Right lobe of liver (tissue), 6 donors: ENCODE data around the gene ZXDC. TPM values are rescaled to one million over a fixed set of nuclear protein-coding genes. Genes with fewer than 3 reads are reported as not detected.

Source experiments
- ATAC-seq, 4 donors: fragments of 200-7000 bp; cut with Tn5 transposase; one replicate each; pipeline ENCODE4 v1.9.1; 2020; ENCODE audit warnings: mild to moderate bottlenecking in 4 of 4, moderate library complexity in 4 of 4
- DNase-seq, 3 donors: peaks; one replicate each; pipeline ENCODE4 v3.0.0-alpha.2; 2020
- H3K27ac ChIP-seq, 3 donors: fragments of 200-600 bp; one replicate each; pipeline ENCODE4 v1.8.0; 2022
- H3K27me3 ChIP-seq, 2 donors: fragments of 200-600 bp; one replicate each; pipeline ENCODE4 v1.8.0; 2022
- H3K36me3 ChIP-seq, 4 donors: fragments of 200-600 bp; sonication (generic) in 1 of 4; one replicate each; pipeline versions ENCODE4 v1.5.1 to v1.8.0; 2017 to 2022; ENCODE audit warnings: control low read depth in 1 of 4
- H3K4me1 ChIP-seq, 4 donors: fragments of 200-600 bp; sonication (generic) in 1 of 4; one replicate each; pipeline versions ENCODE4 v1.5.1 to v1.8.0; 2017 to 2022; ENCODE audit warnings: control low read depth in 1 of 4
- H3K4me3 ChIP-seq, 3 donors: fragments of 200-600 bp; one replicate each; pipeline ENCODE4 v1.8.0; 2022
- H3K9me3 ChIP-seq, 4 donors: fragments of 200-600 bp; sonication (generic) in 1 of 4; one replicate each; pipeline versions ENCODE4 v1.5.1 to v1.8.0; 2017 to 2022; ENCODE audit warnings: control low read depth in 1 of 4
- CTCF ChIP-seq, 4 donors: fragments of 200-600 bp in 3 of 4; fragments of 450-650 bp in 1 of 4; IDR thresholded peaks; one replicate each; pipeline versions ENCODE4 v1.5.1 to v1.8.0; 2016 to 2022; ENCODE audit warnings: antibody characterized with exemption in 4 of 4, mild to moderate bottlenecking in 2 of 4
- POLR2A ChIP-seq: fragments of 450-650 bp; IDR thresholded peaks from one replicate; pipeline ENCODE4 v1.6.1; 2017; ENCODE audit warnings: antibody characterized with exemption, mild to moderate bottlenecking
- WGBS: methylation state at CpG from one replicate; pipeline ENCODE4 v1.1.6; 2018; ENCODE audit warnings: low coverage, low lambda C conversion rate; ENCODE audit not compliant: insufficient coverage; ENCODE audit errors: missing lambda C conversion rate; 5-methylcytosine and 5-hydroxymethylcytosine counted together
- intact Hi-C, 2 donors: fragments of 100-400 bp; cut with DNase I; formaldehyde crosslinking; loops; one replicate each; pipeline versions ENCODE4 v1.11.2 to v1.14.1; 2022
- total RNA-seq, 6 experiments: library from RNA; depleted of rRNA in 2 of 6; stranded (reverse); fragments of >200 nt in 2 of 6; fragmentation: NEBNext Ultra II Directional in 3 of 6; extraction: Animal tissue kit (Norgen Biotek cat#: 25700) in 3 of 6; gene quantifications; one replicate each; pipeline versions ENCODE4 v1.1.0 to v1.2.4, GENCODE V29; 2016 to 2023
- donor health status: DM: no; HTN: yes; CAD: no.
- donor health status: DM: no; HTN: no; CAD: no.
- donor health status: DM: no; HTN: no; CAD: no.
- donor health status: DM: no; HTN: yes; CAD: no.
- donor health status: DM: no; HTN: yes; CAD: no.

Gene ZXDC
- total RNA-seq, 6 experiments from 2014 or later: 16.4 to 30.2 (median 24.0) TPM

- 91% methylated on average over 4 of the region's 17 CpGs for WGBS
- Histone ChIP-seq H3K27me3 (no peaks in the 10 kb centered on the region), H3K4me1 (peaks cover 0 to 50% (median 23%) of the 10 kb centered on the region in 4 donors), H3K4me3 (no peak overlapping the region), H3K36me3 (peaks cover 5 to 22% (median 12%) of the 10 kb centered on the region in 4 donors), H3K27ac (peak overlapping the region in 1 of 3 donors; percentile 56), H3K9me3 (no peaks in the 10 kb centered on the region)
- no peak for ATAC-seq
- TF ChIP-seq CTCF (IDR thresholded peaks at IDR 0.05) (no peak), POLR2A (no peak)
- intact Hi-C loops: no loop called here
- DNase-seq: no peak
Measured at GRCh38 chr3:126448136-126448892, 27.4 kb downstream of the ZXDC start.

GRCh38 chr3:126447456-126448106 lies 28.1 kb downstream of the ZXDC start:
- H3K4me1 ChIP-seq: peaks cover 0 to 50% (median 23%) of the 10 kb centered on the region in 4 donors
- peak overlapping the region in 1 of 3 donors; percentile 56 for H3K27ac ChIP-seq
- ATAC-seq: peak; percentile 10 to 54 (median 20)
- H3K4me3 ChIP-seq: no peak overlapping the region
- intact Hi-C loops: no loop called here
- peak in 1 of 3 donors; percentile 61 for DNase-seq
- no peaks in the 10 kb centered on the region for H3K9me3 ChIP-seq
- no peak for TF ChIP-seq CTCF (IDR thresholded peaks at IDR 0.05)
- no peak for TF ChIP-seq POLR2A
- peaks cover 5 to 22% (median 12%) of the 10 kb centered on the region in 4 donors for H3K36me3 ChIP-seq
- 41% methylated on average over 6 of the region's 12 CpGs for WGBS
- no peaks in the 10 kb centered on the region for H3K27me3 ChIP-seq

GRCh38 chr3:126446791-126447190 lies 28.9 kb downstream of the ZXDC start:
- H3K36me3 ChIP-seq: peaks cover under 1 to 14% (median 10%) of the 10 kb centered on the region in 4 donors
- no peaks in the 10 kb centered on the region for H3K9me3 ChIP-seq
- no peak for DNase-seq
- H3K4me3 ChIP-seq: no peak overlapping the region
- intact Hi-C loops: no loop called here
- WGBS: 100% methylated on average over 2 of the region's 2 CpGs
- peaks cover 0 to 50% (median 23%) of the 10 kb centered on the region in 4 donors for H3K4me1 ChIP-seq
- H3K27ac ChIP-seq: peak overlapping the region in 1 of 3 donors; percentile 56
- H3K27me3 ChIP-seq: no peaks in the 10 kb centered on the region
- TF ChIP-seq POLR2A: no peak
- no peak for TF ChIP-seq CTCF (IDR thresholded peaks at IDR 0.05)
- no peak for ATAC-seq

- H3K27ac ChIP-seq: peak overlapping the region in 1 of 3 donors; percentile 56
- no peak overlapping the region for H3K4me3 ChIP-seq
- DNase-seq: no peak
- no peaks in the 10 kb centered on the region for H3K9me3 ChIP-seq
- TF ChIP-seq POLR2A (no peak), CTCF (IDR thresholded peaks at IDR 0.05) (no peak)
- WGBS: 79% methylated on average over 2 of the region's 8 CpGs
- no peaks in the 10 kb centered on the region for H3K27me3 ChIP-seq
- peaks cover 0 to 50% (median 23%) of the 10 kb centered on the region in 4 donors for H3K4me1 ChIP-seq
- intact Hi-C loops: no loop called here
- peak; percentile 40 to 55 (median 48) for ATAC-seq
- peaks cover 0 to 9% (median 6%) of the 10 kb centered on the region in 4 donors for H3K36me3 ChIP-seq
Measured at GRCh38 chr3:126446301-126446700, 29.4 kb downstream of the ZXDC start.
